SK-N-SH (cell line): ENCODE data around the gene GNL3. TPM values are rescaled to one million over a fixed set of nuclear protein-coding genes. Genes with fewer than 3 reads are reported as not detected.

Experiments used
- CTCF ChIA-PET: fragments of 300-600, 350-600 bp; formaldehyde crosslinking; extraction: SDS; loops from one replicate; lab custom pipeline; 2021; lab: Yijun Ruan, JAX
- POLR2A ChIA-PET: fragments of 350-600 bp; sonication (Branson Sonifier 250); formaldehyde crosslinking; extraction: SDS; loops from one replicate; lab custom pipeline; 2020; ENCODE audit warnings: antibody characterized with exemption, inconsistent platforms; lab: Yijun Ruan, JAX
- DNase-seq: peaks from one replicate; pipeline ENCODE4 v3.0.0; 2012
- H2AFZ ChIP-seq: fragments of 200-600 bp; sonication (generic); 2 replicates; pipeline ENCODE4 v1.8.1; 2016; ENCODE audit warnings: antibody characterized with exemption, mild to moderate bottlenecking, low read depth
- H3F3A ChIP-seq: fragments of 200-600 bp; sonication (generic); replicated peaks from 2 replicates; pipeline ENCODE3; 2016; ENCODE audit warnings: antibody characterized with exemption, mild to moderate bottlenecking; ENCODE audit not compliant: insufficient read depth
- H3K27ac ChIP-seq, 2 experiments: fragments of 200-500 bp in 1 of 2; fragments of 200-600 bp in 1 of 2; sonication (Bioruptor generic) in 1 of 2; sonication (generic), shearing (Covaris generic) in 1 of 2; 2 replicates each; pipeline versions ENCODE4 v1.5.1 to v1.6.1; 2014 to 2016; ENCODE audit warnings: low read depth in 2 of 2, inconsistent platforms in 1 of 2, low read length in 1 of 2, mild to moderate bottlenecking in 1 of 2, mixed read lengths in 1 of 2
- H3K27me3 ChIP-seq: fragments of 200-600 bp; sonication (generic), shearing (Covaris generic); 2 replicates; pipeline ENCODE4 v1.6.1; 2016; ENCODE audit warnings: mixed run types; ENCODE audit not compliant: insufficient read depth
- H3K36me3 ChIP-seq, 2 experiments: fragments of 200-500 bp in 1 of 2; fragments of 200-600 bp in 1 of 2; sonication (Bioruptor generic) in 1 of 2; sonication (generic) in 1 of 2; replicated peaks in 1 of 2; 2 replicates each; pipeline versions ENCODE3 to v1.5.1; 2014 to 2016; ENCODE audit warnings: low read length in 1 of 2, mild to moderate bottlenecking in 1 of 2; ENCODE audit not compliant: insufficient read depth in 2 of 2, control insufficient read depth in 1 of 2
- H3K4me1 ChIP-seq, 2 experiments: fragments of 200-500 bp in 1 of 2; fragments of 200-600 bp in 1 of 2; sonication (Bioruptor generic) in 1 of 2; sonication (generic), shearing (Covaris generic) in 1 of 2; 2 replicates each; pipeline versions ENCODE4 v1.5.1 to v1.6.1; 2014 to 2016; ENCODE audit warnings: low read depth in 1 of 2, low read length in 1 of 2, mixed run types in 1 of 2; ENCODE audit not compliant: insufficient read depth in 2 of 2, control insufficient read depth in 1 of 2
- H3K4me2 ChIP-seq: fragments of 200-600 bp; sonication (generic), shearing (Covaris generic); 2 replicates; pipeline ENCODE4 v1.6.1; 2017; ENCODE audit warnings: mixed run types
- H3K4me3 ChIP-seq, 2 experiments: fragments of 200-500 bp in 1 of 2; fragments of 200-600 bp in 1 of 2; sonication (Bioruptor generic) in 1 of 2; sonication (generic), shearing (Covaris generic) in 1 of 2; 2 replicates each; pipeline versions ENCODE4 v1.5.1 to v1.8.1; 2014 to 2016; ENCODE audit warnings: low read depth in 2 of 2, inconsistent platforms in 1 of 2, low read length in 1 of 2, mild to moderate bottlenecking in 1 of 2, mixed read lengths in 1 of 2, moderate library complexity in 1 of 2
- H3K79me2 ChIP-seq: fragments of 200-600 bp; sonication (generic); 2 replicates; pipeline ENCODE4 v1.8.1; 2017; ENCODE audit warnings: mild to moderate bottlenecking; ENCODE audit not compliant: insufficient read depth
- H3K9ac ChIP-seq: fragments of 200-600 bp; sonication (generic); 2 replicates; pipeline ENCODE4 v1.6.1; 2017; ENCODE audit warnings: mixed run types
- H3K9me2 ChIP-seq: fragments of 200-600 bp; sonication (generic); 2 replicates; pipeline ENCODE4 v1.6.1; 2017; ENCODE audit warnings: mixed run types
- H3K9me3 ChIP-seq: fragments of 200-600 bp; sonication (generic); 2 replicates; pipeline ENCODE4 v1.6.1; 2017; ENCODE audit warnings: mixed run types, mild to moderate bottlenecking, moderate library complexity
- H4K20me1 ChIP-seq: fragments of 200-600 bp; sonication (generic); 2 replicates; pipeline ENCODE4 v1.6.1; 2017; ENCODE audit warnings: mild to moderate bottlenecking, mixed run types; ENCODE audit not compliant: insufficient read depth
- CHD2 ChIP-seq: fragments of 150-350 bp; IDR thresholded peaks from 2 replicates; pipeline ENCODE4 v1.6.1; 2018; ENCODE audit warnings: low read length; ENCODE audit not compliant: partially characterized antibody
- ELF1 ChIP-seq: IDR thresholded peaks from 2 replicates; pipeline ENCODE4 v1.4.0; 2012
- EP300 ChIP-seq, 2 experiments: IDR thresholded peaks; 2 replicates each; pipeline versions ENCODE4 v1.4.0 to v1.6.1; 2012; ENCODE audit warnings: borderline replicate concordance in 1 of 2, low read depth in 1 of 2, low read length in 1 of 2
- FOSL2 ChIP-seq: IDR thresholded peaks from 2 replicates; pipeline ENCODE4 v1.4.0; 2012; ENCODE audit warnings: low read depth, mild to moderate bottlenecking, moderate library complexity, borderline replicate concordance
- FOXJ3 ChIP-seq: sonication (generic); formaldehyde crosslinking; IDR thresholded peaks from 2 replicates; pipeline ENCODE4 v1.5.1; 2020; ENCODE audit warnings: mild to moderate bottlenecking, missing genetic modification reagents
- FOXM1 ChIP-seq: IDR thresholded peaks from 2 replicates; pipeline ENCODE4 v1.4.0; 2012; ENCODE audit warnings: low read depth, mild to moderate bottlenecking
- JUND ChIP-seq: IDR thresholded peaks from 2 replicates; pipeline ENCODE4 v1.4.0; 2012
- MEF2A ChIP-seq: IDR thresholded peaks from 2 replicates; pipeline ENCODE4 v1.4.0; 2012; ENCODE audit warnings: low read depth, borderline replicate concordance
- MXI1 ChIP-seq: IDR thresholded peaks from 2 replicates; pipeline ENCODE4 v1.6.1; 2012; ENCODE audit warnings: mild to moderate bottlenecking, low read depth, low read length, improper control_type of control experiment
- RFX5 ChIP-seq: IDR thresholded peaks from 2 replicates; pipeline ENCODE4 v1.6.1; 2012; ENCODE audit warnings: mild to moderate bottlenecking, improper control_type of control experiment, low read length
- SMC3 ChIP-seq: IDR thresholded peaks from 2 replicates; pipeline ENCODE4 v1.6.1; 2012; ENCODE audit warnings: low read depth, low read length, improper control_type of control experiment
- TAF1 ChIP-seq: IDR thresholded peaks from 2 replicates; pipeline ENCODE4 v1.6.1; 2012; ENCODE audit warnings: low read depth, mild to moderate bottlenecking, low read length, moderate library complexity, borderline replicate concordance
- TCF12 ChIP-seq: IDR thresholded peaks from 2 replicates; pipeline ENCODE4 v1.4.0; 2012
- TEAD4 ChIP-seq: IDR thresholded peaks from 2 replicates; pipeline ENCODE4 v1.4.0; 2012; ENCODE audit warnings: mild to moderate bottlenecking, borderline replicate concordance; ENCODE audit not compliant: insufficient read depth
- YY1 ChIP-seq: IDR thresholded peaks from 2 replicates; pipeline ENCODE4 v1.4.0; 2012; ENCODE audit warnings: low read depth, mild to moderate bottlenecking
- WGBS: methylation state at CpG from one replicate; pipeline ENCODE4 v1.1.6; 2017; ENCODE audit warnings: low lambda C conversion rate; 5-methylcytosine and 5-hydroxymethylcytosine counted together
- polyA plus RNA-seq, 3 experiments: library from polyadenylated mRNA; depleted of rRNA; stranded (reverse); fragments of >200 nt; gene quantifications; 2 replicates each; pipeline ENCODE4 v1.2.3, GENCODE V29; 2012
- TF ChIP-seq, protein P1 (sequence below): fragments of 200-600 bp; sonication (generic); IDR thresholded peaks from 2 replicates; pipeline ENCODE4 v1.6.1; 2017; ENCODE audit warnings: antibody characterized with exemption, mild to moderate bottlenecking, moderate library complexity
- TF ChIP-seq, protein P2 (sequence below): IDR thresholded peaks from 2 replicates; pipeline ENCODE4 v1.4.0; 2012; ENCODE audit warnings: low read depth, borderline replicate concordance
- TF ChIP-seq, protein P3 (sequence below): IDR thresholded peaks from 2 replicates; pipeline ENCODE4; 2012

GNL3 gene
- polyA plus RNA-seq, 1 of the 3 experiments (the other 2 are of a cell fraction) = 55.0 TPM

DNA sequence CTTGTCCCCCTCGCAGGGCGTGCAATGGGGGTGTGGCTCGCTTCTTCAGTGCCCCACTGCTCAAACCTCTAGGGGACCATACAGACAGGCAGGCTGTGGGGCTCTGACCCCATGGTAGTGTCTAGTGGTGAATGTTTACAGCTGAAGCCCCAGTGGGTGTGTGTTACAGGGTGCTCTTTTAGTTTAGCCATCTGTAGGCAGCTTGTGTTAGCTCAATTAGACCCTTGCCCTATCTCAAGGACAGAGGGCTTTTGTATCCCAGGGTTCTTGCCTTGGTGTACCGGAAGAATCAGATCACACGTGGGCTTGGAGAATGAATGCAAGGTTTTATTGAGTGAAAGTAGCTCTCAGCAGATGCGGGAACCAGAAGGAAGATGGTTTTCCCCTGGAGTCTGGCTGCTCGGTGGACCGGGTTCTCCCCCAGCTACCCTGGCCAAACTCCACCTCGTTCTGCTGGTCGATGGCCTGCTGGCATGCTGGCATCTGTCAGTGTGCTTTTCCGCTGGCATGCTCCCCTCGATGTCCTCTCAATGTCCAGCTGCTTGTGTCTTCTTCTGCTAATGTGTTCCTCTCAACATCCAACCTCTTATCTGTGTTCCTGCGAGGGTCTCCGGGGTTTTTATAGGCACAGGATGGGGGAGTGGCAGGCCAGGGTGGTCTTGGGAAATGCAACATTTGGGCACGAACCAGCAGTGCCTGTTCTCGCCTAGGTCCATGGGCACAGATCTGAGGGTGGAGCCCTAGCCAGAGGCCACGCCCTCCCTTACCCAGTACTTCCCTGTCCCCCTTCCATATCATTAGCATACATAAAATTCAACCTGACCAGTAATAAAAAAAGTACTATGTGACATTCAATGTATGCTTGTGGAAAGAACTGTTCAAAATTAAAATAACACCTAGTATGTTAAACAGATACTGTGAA lies 26.7 kb downstream of the GNL3 start:
- POLR2A ChIA-PET = no interaction called here

DNA sequence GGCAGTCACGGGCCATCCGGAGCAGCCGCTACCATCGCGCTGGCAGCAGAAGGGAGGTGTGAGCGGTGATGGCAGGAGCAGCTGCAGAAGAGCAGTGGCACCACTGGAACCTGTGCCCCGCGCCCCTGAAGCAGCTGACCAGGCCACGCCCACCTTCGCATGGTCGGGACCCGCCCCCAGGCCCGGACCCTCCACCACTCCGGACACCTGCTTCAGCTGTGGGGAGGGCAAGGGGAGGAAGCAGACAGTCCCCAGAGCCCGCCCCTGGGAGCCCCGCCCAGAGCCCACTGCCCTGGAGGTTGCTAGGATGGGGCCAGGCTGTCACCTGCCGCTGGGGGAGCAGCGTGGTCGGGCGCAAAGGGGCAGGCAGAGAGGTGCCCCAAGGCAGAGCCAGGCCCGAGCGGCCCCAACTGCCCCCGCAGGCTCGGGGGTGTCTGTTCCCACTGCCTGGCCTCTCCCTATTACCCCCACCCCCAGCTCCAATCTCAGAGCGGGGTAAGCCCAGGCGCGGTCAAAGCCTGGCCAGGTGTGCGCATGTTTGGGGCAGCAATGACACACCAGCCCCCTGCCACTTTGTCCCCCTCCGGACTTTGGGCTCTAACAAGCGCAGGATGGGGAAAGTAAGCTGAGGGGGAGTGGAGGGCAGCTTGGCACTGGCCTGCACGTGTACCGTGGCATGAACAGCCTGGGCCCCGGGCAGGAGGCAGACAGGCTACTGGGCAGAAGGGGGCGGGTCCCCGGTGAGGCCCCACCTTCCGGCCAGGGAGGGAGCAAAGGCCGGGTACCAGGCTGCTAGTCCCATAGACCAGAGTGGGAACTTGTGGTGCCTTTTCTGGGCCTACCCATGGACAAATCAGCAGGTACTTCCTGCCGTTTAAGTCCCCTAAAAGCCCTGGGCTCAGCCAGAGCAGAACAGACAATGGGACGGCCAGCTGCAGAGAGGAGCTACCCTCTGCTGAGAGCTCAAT lies 28.8 kb downstream of the GNL3 start:
- Histone ChIP-seq H3K9me2 (no peaks in the 10 kb centered on the region), H3K79me2 (no peaks in the 10 kb centered on the region), H3K27ac (no peak overlapping the region), H3K27me3 (no peaks in the 10 kb centered on the region), H3K4me3 (no peak overlapping the region), H3K4me2 (no peak overlapping the region), H3K9ac (no peak overlapping the region), H3K9me3 (peaks cover under 1% of the 10 kb centered on the region; the same call in 1 of the 2 replicates), H4K20me1 (no peaks in the 10 kb centered on the region), H3K4me1 (no peaks in the 10 kb centered on the region), H3F3A (peaks cover 12% of the 10 kb centered on the region), H2AFZ (no peak overlapping the region), H3K36me3 (peaks cover 11 to 26% of the 10 kb centered on the region in 2 experiments)
- ChIA-PET CTCF (interaction anchor here (1.0 to 2.0 kb wide), 2 partner anchors 8 to 13 kb away, joined by 3 to 5 read pairs; partner anchors contain the start of genes GLT8D1 and SPCS1), POLR2A (no interaction called here)
- peak; percentile 27 for DNase-seq
- WGBS = 90% methylated on average over 22 of the region's 39 CpGs
- TF ChIP-seq MXI1 = no peak
- TF ChIP-seq RFX5 = no peak
- TF ChIP-seq FOSL2 = no peak
- no peak for TF ChIP-seq CHD2
- TF ChIP-seq, protein P1, sequence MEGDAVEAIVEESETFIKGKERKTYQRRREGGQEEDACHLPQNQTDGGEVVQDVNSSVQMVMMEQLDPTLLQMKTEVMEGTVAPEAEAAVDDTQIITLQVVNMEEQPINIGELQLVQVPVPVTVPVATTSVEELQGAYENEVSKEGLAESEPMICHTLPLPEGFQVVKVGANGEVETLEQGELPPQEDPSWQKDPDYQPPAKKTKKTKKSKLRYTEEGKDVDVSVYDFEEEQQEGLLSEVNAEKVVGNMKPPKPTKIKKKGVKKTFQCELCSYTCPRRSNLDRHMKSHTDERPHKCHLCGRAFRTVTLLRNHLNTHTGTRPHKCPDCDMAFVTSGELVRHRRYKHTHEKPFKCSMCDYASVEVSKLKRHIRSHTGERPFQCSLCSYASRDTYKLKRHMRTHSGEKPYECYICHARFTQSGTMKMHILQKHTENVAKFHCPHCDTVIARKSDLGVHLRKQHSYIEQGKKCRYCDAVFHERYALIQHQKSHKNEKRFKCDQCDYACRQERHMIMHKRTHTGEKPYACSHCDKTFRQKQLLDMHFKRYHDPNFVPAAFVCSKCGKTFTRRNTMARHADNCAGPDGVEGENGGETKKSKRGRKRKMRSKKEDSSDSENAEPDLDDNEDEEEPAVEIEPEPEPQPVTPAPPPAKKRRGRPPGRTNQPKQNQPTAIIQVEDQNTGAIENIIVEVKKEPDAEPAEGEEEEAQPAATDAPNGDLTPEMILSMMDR = no peak
- TF ChIP-seq TAF1 = no peak
- TF ChIP-seq EP300 (IDR thresholded peaks at IDR 0.05; ENCODE audit: borderline replicate concordance in 1 of 2, low read depth in 1 of 2, low read length in 1 of 2) = no peak
- no peak for TF ChIP-seq FOXJ3 (CRISPR knock-in tag)
- no peak for TF ChIP-seq ELF1
- TF ChIP-seq TEAD4 = no peak
- TF ChIP-seq TCF12 = no peak
- TF ChIP-seq FOXM1 = no peak
- TF ChIP-seq MEF2A = no peak
- TF ChIP-seq, protein P2, sequence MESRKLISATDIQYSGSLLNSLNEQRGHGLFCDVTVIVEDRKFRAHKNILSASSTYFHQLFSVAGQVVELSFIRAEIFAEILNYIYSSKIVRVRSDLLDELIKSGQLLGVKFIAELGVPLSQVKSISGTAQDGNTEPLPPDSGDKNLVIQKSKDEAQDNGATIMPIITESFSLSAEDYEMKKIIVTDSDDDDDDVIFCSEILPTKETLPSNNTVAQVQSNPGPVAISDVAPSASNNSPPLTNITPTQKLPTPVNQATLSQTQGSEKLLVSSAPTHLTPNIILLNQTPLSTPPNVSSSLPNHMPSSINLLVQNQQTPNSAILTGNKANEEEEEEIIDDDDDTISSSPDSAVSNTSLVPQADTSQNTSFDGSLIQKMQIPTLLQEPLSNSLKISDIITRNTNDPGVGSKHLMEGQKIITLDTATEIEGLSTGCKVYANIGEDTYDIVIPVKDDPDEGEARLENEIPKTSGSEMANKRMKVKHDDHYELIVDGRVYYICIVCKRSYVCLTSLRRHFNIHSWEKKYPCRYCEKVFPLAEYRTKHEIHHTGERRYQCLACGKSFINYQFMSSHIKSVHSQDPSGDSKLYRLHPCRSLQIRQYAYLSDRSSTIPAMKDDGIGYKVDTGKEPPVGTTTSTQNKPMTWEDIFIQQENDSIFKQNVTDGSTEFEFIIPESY = no peak
- TF ChIP-seq YY1 = no peak

More for the DNA sequence above, 26.7 kb downstream of the GNL3 start:
- Histone ChIP-seq H3K4me3 (no peak overlapping the region), H4K20me1 (no peaks in the 10 kb centered on the region)
- TF ChIP-seq SMC3 = no peak
- no peak for TF ChIP-seq ELF1
- TF ChIP-seq MXI1 = no peak
- no peak for TF ChIP-seq CHD2
- TF ChIP-seq, protein P3, sequence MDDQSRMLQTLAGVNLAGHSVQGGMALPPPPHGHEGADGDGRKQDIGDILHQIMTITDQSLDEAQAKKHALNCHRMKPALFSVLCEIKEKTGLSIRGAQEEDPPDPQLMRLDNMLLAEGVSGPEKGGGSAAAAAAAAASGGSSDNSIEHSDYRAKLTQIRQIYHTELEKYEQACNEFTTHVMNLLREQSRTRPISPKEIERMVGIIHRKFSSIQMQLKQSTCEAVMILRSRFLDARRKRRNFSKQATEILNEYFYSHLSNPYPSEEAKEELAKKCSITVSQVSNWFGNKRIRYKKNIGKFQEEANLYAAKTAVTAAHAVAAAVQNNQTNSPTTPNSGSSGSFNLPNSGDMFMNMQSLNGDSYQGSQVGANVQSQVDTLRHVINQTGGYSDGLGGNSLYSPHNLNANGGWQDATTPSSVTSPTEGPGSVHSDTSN = no peak
- no peak for TF ChIP-seq TEAD4
- no peak for TF ChIP-seq JUND
- TF ChIP-seq, all 33 proteins: peak for 0
- Histone ChIP-seq H3K79me2 (peaks cover 13% of the 10 kb centered on the region), H3F3A (peaks cover 12% of the 10 kb centered on the region), H3K9ac (no peak overlapping the region), H3K27ac (no peak overlapping the region), H3K27me3 (no peaks in the 10 kb centered on the region), H3K9me3 (no peaks in the 10 kb centered on the region), H3K9me2 (no peaks in the 10 kb centered on the region), H3K36me3 (peaks cover 20 to 38% of the 10 kb centered on the region in 2 experiments), H3K4me2 (no peak overlapping the region), H2AFZ (no peak overlapping the region), H3K4me1 (peaks cover 5 to 6% of the 10 kb centered on the region in 2 experiments)
- DNase-seq = no peak
- CTCF ChIA-PET = no interaction called here
- 95% methylated on average over 12 of the region's 17 CpGs for WGBS
